Endothelial cell of umbilical vein (primary cell): ENCODE results near the gene WDR89. TPM values are rescaled to one million over a fixed set of nuclear protein-coding genes. Genes with fewer than 3 reads are reported as not detected.

Source experiments
- BruUV-seq: library from RNA; stranded (reverse); fragments of 400-500 nt; replicated peaks from 2 replicates; lab custom pipeline; 2021; lab: Mats Ljungman, UMichigan
- CTCF ChIA-PET: fragments of 300-600, 350-600 bp; sonication (Branson Sonifier 250); formaldehyde crosslinking; loops from one replicate; lab custom pipeline; 2021; ENCODE audit warnings: antibody characterized with exemption, inconsistent platforms; lab: Charles Lee
- POLR2A ChIA-PET: fragments of 300-600, 350-600 bp; sonication (Branson Sonifier 250); formaldehyde crosslinking; loops from one replicate; lab custom pipeline; 2021; ENCODE audit warnings: antibody characterized with exemption, inconsistent platforms; lab: Charles Lee
- DNase-seq: peaks from one replicate; pipeline ENCODE4 v3.0.0-alpha.2; 2011; ENCODE audit warnings: low read depth, low spot score
- FAIRE-seq: peaks from 2 replicates; lab custom pipeline; 2011; peaks lifted over from hg19 to GRCh38; lab: Jason Lieb, UNC
- H2AFZ ChIP-seq: 2 replicates; pipeline ENCODE4 v1.6.0; 2012; ENCODE audit warnings: low read depth, low read length, control low read depth, inconsistent platforms
- H3K27ac ChIP-seq: 2 replicates; pipeline ENCODE4 v1.5.1; 2011; ENCODE audit warnings: low read depth, mild to moderate bottlenecking, control low read depth, low read length, moderate library complexity; ENCODE audit not compliant: insufficient read depth
- H3K27me3 ChIP-seq, 2 experiments: 2 replicates each; pipeline versions ENCODE4 v1.6.0 to v1.6.1; 2011; ENCODE audit warnings: low read length in 2 of 2, mixed read lengths in 1 of 2; ENCODE audit not compliant: control insufficient read depth in 2 of 2, insufficient read depth in 2 of 2
- H3K36me3 ChIP-seq, 2 experiments: 2 replicates in 1 of 2; 3 replicates in 1 of 2; pipeline ENCODE4 v1.5.1; 2011; ENCODE audit warnings: low read length in 2 of 2, mild to moderate bottlenecking in 1 of 2, moderate library complexity in 1 of 2; ENCODE audit not compliant: control insufficient read depth in 2 of 2, insufficient read depth in 2 of 2; ENCODE audit errors: extremely low read depth in 1 of 2
- H3K4me1 ChIP-seq: 3 replicates; pipeline ENCODE4 v1.5.1; 2011; ENCODE audit warnings: mild to moderate bottlenecking, low read length; ENCODE audit not compliant: control insufficient read depth, insufficient read depth; ENCODE audit errors: extremely low read depth
- H3K4me2 ChIP-seq: 2 replicates; pipeline ENCODE4 v1.6.1; 2011; ENCODE audit warnings: low read length, control low read depth, mixed read lengths; ENCODE audit not compliant: insufficient read depth
- H3K4me3 ChIP-seq, 3 experiments: fragments of 200-600 bp in 1 of 3; sonication (generic), shearing (Covaris generic) in 1 of 3; replicated peaks in 1 of 3; 2 replicates each; pipeline ENCODE4 v1.5.1; 2011 to 2016; ENCODE audit warnings: control low read depth in 3 of 3, low read length in 3 of 3, mild to moderate bottlenecking in 2 of 3, inconsistent platforms in 1 of 3, low read depth in 1 of 3, moderate library complexity in 1 of 3; ENCODE audit not compliant: insufficient read depth in 1 of 3
- H3K79me2 ChIP-seq: 2 replicates; pipeline ENCODE4 v1.6.0; 2012; ENCODE audit warnings: low read length, inconsistent platforms; ENCODE audit not compliant: control insufficient read depth, insufficient read depth
- H3K9ac ChIP-seq: replicated peaks from 2 replicates; pipeline ENCODE3; 2011; ENCODE audit warnings: low read length, control low read depth; ENCODE audit not compliant: insufficient read depth; ENCODE audit errors: extremely low read depth
- H3K9me1 ChIP-seq: replicated peaks from 3 replicates; pipeline ENCODE4 v1.6.0; 2011; ENCODE audit warnings: mild to moderate bottlenecking, low read length; ENCODE audit not compliant: control insufficient read depth, insufficient read depth; ENCODE audit errors: extremely low read depth
- H3K9me3 ChIP-seq: replicated peaks from 2 replicates; pipeline ENCODE4 v1.5.1; 2012; ENCODE audit warnings: low read length, inconsistent platforms; ENCODE audit not compliant: control insufficient read depth, insufficient read depth
- H4K20me1 ChIP-seq: replicated peaks from 2 replicates; pipeline ENCODE3; 2011; ENCODE audit warnings: mild to moderate bottlenecking, low read length; ENCODE audit not compliant: control insufficient read depth, insufficient read depth; ENCODE audit errors: extremely low read depth
- EZH2 ChIP-seq: IDR thresholded peaks from 2 replicates; pipeline ENCODE4 v1.6.1; 2012; ENCODE audit warnings: borderline replicate concordance, low read depth, mild to moderate bottlenecking, moderate library complexity, low read length, inconsistent platforms; ENCODE audit not compliant: severe bottlenecking
- FOS ChIP-seq: IDR thresholded peaks from 2 replicates; pipeline ENCODE4 v1.6.1; 2011; ENCODE audit warnings: mild to moderate bottlenecking, low read length, moderate library complexity, borderline replicate concordance; ENCODE audit not compliant: insufficient read depth
- GATA2 ChIP-seq: IDR thresholded peaks from 2 replicates; pipeline ENCODE4 v1.7.0; 2011; ENCODE audit warnings: low read depth, mild to moderate bottlenecking, moderate library complexity, mixed read lengths, low read length; ENCODE audit not compliant: insufficient read length, insufficient read depth
- JUN ChIP-seq: IDR thresholded peaks from 2 replicates; pipeline ENCODE4 v1.6.1; 2011; ENCODE audit warnings: borderline replicate concordance, low read depth; ENCODE audit not compliant: insufficient read length, insufficient read depth
- MYC ChIP-seq: IDR thresholded peaks from one replicate; pipeline ENCODE4 v1.6.1; 2011; ENCODE audit warnings: mild to moderate bottlenecking, low read depth, low read length
- POLR2A ChIP-seq: IDR thresholded peaks from 2 replicates; pipeline ENCODE4 v1.6.1; 2012; ENCODE audit warnings: low read depth, mild to moderate bottlenecking, control low read depth, low read length
- POLR2AphosphoS5 ChIP-seq: IDR thresholded peaks from 2 replicates; pipeline ENCODE4 v1.6.1; 2012; ENCODE audit warnings: low read depth, mild to moderate bottlenecking, control low read depth, low read length, moderate library complexity; ENCODE audit not compliant: insufficient read depth
- dilution Hi-C: fragments of 300-500 bp; cut with MboI; formaldehyde crosslinking; loops from one replicate; pipeline ENCODE4 v1.15.0; 2019; ENCODE audit warnings: low sequenced_read_pairs; ENCODE audit not compliant: extremely low pct_ligation_motif_present
- intact Hi-C: fragments of 100-400 bp; cut with micrococcal nuclease; formaldehyde crosslinking; loops from one replicate; pipeline ENCODE4 v1.10.0; 2022
- polyA plus RNA-seq, 4 experiments: library from polyadenylated mRNA; depleted of rRNA in 3 of 4; stranded (reverse) in 3 of 4; unstranded in 1 of 4; fragments of >200 nt; gene quantifications; 2 replicates each; pipeline versions ENCODE4 v1.2.1 to v1.2.3, GENCODE V29; 2011 to 2012; ENCODE audit warnings: missing spikeins in 1 of 4
- total RNA-seq: library from RNA; stranded (reverse); gene quantifications from 2 replicates; pipeline ENCODE4 v1.2.3, GENCODE V29; 2021
- TF ChIP-seq, protein P1 (sequence below): IDR thresholded peaks from 2 replicates; pipeline ENCODE4 v1.6.1; 2011; ENCODE audit not compliant: insufficient read depth, insufficient read length
- TF ChIP-seq, protein P2 (sequence below), 2 donors: IDR thresholded peaks; 1 replicate in 1 of 2; 2 replicates in 1 of 2; pipeline ENCODE4 v1.5.1; 2011; ENCODE audit warnings: low read length in 2 of 2, mild to moderate bottlenecking in 2 of 2, moderate library complexity in 2 of 2, control low read depth in 1 of 2, inconsistent platforms in 1 of 2, low read depth in 1 of 2; ENCODE audit not compliant: insufficient read depth in 1 of 2; ENCODE audit errors: extremely low read depth in 1 of 2

WDR89 gene
- total and polyA plus RNA-seq, 2 donors (not counting 3 experiments of a cell fraction or from before 2014, with no cell fraction given), result 3.5 to 10.7 TPM

DNA sequence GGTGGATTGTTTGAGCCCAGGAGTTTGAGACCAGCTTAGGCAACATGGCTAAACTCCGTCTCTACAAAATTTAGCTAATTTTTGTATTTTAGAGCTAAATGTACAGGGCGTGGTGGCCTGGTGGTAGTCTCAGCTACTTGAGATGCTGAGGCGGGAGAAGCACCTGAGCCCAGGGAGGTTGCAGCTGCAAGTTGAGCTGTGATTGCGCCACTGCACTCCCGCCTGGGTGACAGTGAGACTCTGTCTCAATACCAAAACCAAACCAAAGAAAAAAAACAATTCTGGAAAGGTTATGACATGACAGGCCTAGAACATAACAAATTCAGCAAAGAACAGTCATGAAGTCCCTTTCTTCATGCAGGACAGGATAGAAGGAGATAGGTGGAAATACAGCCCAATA, 25.7 kb downstream of the WDR89 start:
- dilution Hi-C loops, result no loop called here
- H3K9ac ChIP-seq, result no peak overlapping the region
- intact Hi-C loops, result no loop called here
- no peak overlapping the region for H3K4me3 ChIP-seq
- peak overlapping the region; percentile 90 for H3K27ac ChIP-seq
- peaks cover 34% of the 10 kb centered on the region for H3K79me2 ChIP-seq
- POLR2A ChIA-PET, result no interaction called here
- DNase-seq (no peak), FAIRE-seq (no peak)
- no peak overlapping the region for H3K4me2 ChIP-seq
- no peaks in the 10 kb centered on the region for H4K20me1 ChIP-seq
- H3K9me3 ChIP-seq, result no peaks in the 10 kb centered on the region
- H3K36me3 ChIP-seq, result no peaks in the 10 kb centered on the region
- no peaks in the 10 kb centered on the region for H3K27me3 ChIP-seq
- no peak for TF ChIP-seq JUN
- TF ChIP-seq, protein P1, sequence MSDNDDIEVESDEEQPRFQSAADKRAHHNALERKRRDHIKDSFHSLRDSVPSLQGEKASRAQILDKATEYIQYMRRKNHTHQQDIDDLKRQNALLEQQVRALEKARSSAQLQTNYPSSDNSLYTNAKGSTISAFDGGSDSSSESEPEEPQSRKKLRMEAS, result no peak
- no peak for TF ChIP-seq FOS
- no peak for TF ChIP-seq EZH2
- no peak for TF ChIP-seq POLR2AphosphoS5
- TF ChIP-seq MYC, result no peak
- TF ChIP-seq POLR2A, result no peak
- TF ChIP-seq, protein P2, sequence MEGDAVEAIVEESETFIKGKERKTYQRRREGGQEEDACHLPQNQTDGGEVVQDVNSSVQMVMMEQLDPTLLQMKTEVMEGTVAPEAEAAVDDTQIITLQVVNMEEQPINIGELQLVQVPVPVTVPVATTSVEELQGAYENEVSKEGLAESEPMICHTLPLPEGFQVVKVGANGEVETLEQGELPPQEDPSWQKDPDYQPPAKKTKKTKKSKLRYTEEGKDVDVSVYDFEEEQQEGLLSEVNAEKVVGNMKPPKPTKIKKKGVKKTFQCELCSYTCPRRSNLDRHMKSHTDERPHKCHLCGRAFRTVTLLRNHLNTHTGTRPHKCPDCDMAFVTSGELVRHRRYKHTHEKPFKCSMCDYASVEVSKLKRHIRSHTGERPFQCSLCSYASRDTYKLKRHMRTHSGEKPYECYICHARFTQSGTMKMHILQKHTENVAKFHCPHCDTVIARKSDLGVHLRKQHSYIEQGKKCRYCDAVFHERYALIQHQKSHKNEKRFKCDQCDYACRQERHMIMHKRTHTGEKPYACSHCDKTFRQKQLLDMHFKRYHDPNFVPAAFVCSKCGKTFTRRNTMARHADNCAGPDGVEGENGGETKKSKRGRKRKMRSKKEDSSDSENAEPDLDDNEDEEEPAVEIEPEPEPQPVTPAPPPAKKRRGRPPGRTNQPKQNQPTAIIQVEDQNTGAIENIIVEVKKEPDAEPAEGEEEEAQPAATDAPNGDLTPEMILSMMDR (IDR thresholded peaks at IDR 0.05; ENCODE audit: extremely low read depth in 1 of 2, insufficient read depth in 1 of 2, low read depth in 1 of 2, low read length in 2 of 2), result no peak
- TF ChIP-seq GATA2, result no peak
- no peak overlapping the region for H2AFZ ChIP-seq
- CTCF ChIA-PET, result interaction anchor here (0.9 to 2.6 kb wide), 7 partner anchors 11 to 227 kb away, joined by 3 to 11 read pairs (median 7); partner anchors contain the start of genes PPP2R5E and WDR89
- no peaks in the 10 kb centered on the region for H3K9me1 ChIP-seq
- BruUV-seq, result no TSS peak
- H3K4me1 ChIP-seq, result peaks cover 30% of the 10 kb centered on the region
